ENCODE measurements around the gene DOC2B. TPM values are rescaled to one million over a fixed set of nuclear protein-coding genes. Genes with fewer than 3 reads are reported as not detected.
"Not testable (repeated sequence)": the region's sequence is repeated elsewhere in the genome, so short reads cannot be mapped to it uniquely, and the experiment has no call there.

Gene DOC2B
- total RNA-seq, 1 experiment from 2014 or later: 2.7 TPM

DNA sequence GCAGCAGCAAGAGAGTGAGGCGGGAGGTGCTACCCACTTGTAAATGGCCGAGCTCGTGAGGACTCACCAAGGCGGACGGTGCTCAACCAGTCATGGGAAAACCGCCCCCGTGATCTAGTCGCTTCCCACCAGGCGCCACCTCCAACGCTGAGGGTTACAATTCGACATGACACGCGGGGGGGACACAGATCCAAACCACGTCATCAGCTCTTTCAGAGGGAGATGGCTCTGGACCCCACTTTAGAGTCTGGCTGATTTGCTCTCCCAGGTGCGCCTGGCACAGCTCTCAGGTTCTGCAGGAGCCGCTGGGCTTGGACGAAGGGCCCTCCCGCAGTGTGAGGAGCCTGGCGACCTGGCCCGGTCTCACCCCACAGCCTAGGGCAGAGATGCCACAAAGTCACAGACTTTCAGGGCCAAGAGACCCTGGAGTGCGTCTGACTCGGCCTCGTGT lies 21.1 kb upstream of the DOC2B start:
- TF ChIP-seq FOXK1 (CRISPR knock-in tag; IDR thresholded peaks at IDR 0.05): no peak
- TF ChIP-seq NR2C2 (CRISPR knock-in tag; IDR thresholded peaks at IDR 0.05): no peak
- TF ChIP-seq, protein P1, sequence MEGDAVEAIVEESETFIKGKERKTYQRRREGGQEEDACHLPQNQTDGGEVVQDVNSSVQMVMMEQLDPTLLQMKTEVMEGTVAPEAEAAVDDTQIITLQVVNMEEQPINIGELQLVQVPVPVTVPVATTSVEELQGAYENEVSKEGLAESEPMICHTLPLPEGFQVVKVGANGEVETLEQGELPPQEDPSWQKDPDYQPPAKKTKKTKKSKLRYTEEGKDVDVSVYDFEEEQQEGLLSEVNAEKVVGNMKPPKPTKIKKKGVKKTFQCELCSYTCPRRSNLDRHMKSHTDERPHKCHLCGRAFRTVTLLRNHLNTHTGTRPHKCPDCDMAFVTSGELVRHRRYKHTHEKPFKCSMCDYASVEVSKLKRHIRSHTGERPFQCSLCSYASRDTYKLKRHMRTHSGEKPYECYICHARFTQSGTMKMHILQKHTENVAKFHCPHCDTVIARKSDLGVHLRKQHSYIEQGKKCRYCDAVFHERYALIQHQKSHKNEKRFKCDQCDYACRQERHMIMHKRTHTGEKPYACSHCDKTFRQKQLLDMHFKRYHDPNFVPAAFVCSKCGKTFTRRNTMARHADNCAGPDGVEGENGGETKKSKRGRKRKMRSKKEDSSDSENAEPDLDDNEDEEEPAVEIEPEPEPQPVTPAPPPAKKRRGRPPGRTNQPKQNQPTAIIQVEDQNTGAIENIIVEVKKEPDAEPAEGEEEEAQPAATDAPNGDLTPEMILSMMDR (IDR thresholded peaks at IDR 0.05): no peak
- TF ChIP-seq, protein P2, sequence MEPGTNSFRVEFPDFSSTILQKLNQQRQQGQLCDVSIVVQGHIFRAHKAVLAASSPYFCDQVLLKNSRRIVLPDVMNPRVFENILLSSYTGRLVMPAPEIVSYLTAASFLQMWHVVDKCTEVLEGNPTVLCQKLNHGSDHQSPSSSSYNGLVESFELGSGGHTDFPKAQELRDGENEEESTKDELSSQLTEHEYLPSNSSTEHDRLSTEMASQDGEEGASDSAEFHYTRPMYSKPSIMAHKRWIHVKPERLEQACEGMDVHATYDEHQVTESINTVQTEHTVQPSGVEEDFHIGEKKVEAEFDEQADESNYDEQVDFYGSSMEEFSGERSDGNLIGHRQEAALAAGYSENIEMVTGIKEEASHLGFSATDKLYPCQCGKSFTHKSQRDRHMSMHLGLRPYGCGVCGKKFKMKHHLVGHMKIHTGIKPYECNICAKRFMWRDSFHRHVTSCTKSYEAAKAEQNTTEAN (CRISPR knock-in tag; IDR thresholded peaks at IDR 0.05): no peak
- no peak for TF ChIP-seq GRHL2 (CRISPR knock-in tag; IDR thresholded peaks at IDR 0.05; ENCODE audit: insufficient replicate concordance, severe bottlenecking)
- no peak for TF ChIP-seq CREM (CRISPR knock-in tag; IDR thresholded peaks at IDR 0.05)
- no peak for TF ChIP-seq NFE2L1 (CRISPR knock-in tag; IDR thresholded peaks at IDR 0.05)
- TF ChIP-seq PRRX2 (CRISPR knock-in tag; IDR thresholded peaks at IDR 0.05): no peak
- TF ChIP-seq, protein P3, sequence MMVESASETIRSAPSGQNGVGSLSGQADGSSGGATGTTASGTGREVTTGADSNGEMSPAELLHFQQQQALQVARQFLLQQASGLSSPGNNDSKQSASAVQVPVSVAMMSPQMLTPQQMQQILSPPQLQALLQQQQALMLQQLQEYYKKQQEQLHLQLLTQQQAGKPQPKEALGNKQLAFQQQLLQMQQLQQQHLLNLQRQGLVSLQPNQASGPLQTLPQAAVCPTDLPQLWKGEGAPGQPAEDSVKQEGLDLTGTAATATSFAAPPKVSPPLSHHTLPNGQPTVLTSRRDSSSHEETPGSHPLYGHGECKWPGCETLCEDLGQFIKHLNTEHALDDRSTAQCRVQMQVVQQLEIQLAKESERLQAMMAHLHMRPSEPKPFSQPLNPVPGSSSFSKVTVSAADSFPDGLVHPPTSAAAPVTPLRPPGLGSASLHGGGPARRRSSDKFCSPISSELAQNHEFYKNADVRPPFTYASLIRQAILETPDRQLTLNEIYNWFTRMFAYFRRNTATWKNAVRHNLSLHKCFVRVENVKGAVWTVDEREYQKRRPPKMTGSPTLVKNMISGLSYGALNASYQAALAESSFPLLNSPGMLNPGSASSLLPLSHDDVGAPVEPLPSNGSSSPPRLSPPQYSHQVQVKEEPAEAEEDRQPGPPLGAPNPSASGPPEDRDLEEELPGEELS (CRISPR knock-in tag; IDR thresholded peaks at IDR 0.05): no peak
- TF ChIP-seq, protein P4, sequence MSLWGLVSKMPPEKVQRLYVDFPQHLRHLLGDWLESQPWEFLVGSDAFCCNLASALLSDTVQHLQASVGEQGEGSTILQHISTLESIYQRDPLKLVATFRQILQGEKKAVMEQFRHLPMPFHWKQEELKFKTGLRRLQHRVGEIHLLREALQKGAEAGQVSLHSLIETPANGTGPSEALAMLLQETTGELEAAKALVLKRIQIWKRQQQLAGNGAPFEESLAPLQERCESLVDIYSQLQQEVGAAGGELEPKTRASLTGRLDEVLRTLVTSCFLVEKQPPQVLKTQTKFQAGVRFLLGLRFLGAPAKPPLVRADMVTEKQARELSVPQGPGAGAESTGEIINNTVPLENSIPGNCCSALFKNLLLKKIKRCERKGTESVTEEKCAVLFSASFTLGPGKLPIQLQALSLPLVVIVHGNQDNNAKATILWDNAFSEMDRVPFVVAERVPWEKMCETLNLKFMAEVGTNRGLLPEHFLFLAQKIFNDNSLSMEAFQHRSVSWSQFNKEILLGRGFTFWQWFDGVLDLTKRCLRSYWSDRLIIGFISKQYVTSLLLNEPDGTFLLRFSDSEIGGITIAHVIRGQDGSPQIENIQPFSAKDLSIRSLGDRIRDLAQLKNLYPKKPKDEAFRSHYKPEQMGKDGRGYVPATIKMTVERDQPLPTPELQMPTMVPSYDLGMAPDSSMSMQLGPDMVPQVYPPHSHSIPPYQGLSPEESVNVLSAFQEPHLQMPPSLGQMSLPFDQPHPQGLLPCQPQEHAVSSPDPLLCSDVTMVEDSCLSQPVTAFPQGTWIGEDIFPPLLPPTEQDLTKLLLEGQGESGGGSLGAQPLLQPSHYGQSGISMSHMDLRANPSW (CRISPR knock-in tag; conservative IDR thresholded peaks at IDR 0.05; ENCODE audit: low read depth): no peak
- TF ChIP-seq ARID4B (CRISPR knock-in tag; IDR thresholded peaks at IDR 0.05; ENCODE audit: borderline replicate concordance): no peak
- no peak for TF ChIP-seq MXD4 (CRISPR knock-in tag; IDR thresholded peaks at IDR 0.05; ENCODE audit: borderline replicate concordance)
- no peak for TF ChIP-seq ZNF317 (CRISPR knock-in tag; IDR thresholded peaks at IDR 0.05; ENCODE audit: borderline replicate concordance, low read depth)
- TF ChIP-seq, protein P5, sequence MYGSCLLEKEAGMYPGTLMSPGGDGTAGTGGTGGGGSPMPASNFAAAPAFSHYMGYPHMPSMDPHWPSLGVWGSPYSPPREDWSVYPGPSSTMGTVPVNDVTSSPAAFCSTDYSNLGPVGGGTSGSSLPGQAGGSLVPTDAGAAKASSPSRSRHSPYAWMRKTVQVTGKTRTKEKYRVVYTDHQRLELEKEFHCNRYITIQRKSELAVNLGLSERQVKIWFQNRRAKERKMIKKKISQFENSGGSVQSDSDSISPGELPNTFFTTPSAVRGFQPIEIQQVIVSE (CRISPR knock-in tag; IDR thresholded peaks at IDR 0.05; ENCODE audit: borderline replicate concordance): no peak
- no peak for TF ChIP-seq NFATC4 (CRISPR knock-in tag; IDR thresholded peaks at IDR 0.05)
- TF ChIP-seq FOXJ3 (CRISPR knock-in tag; IDR thresholded peaks at IDR 0.05; ENCODE audit: borderline replicate concordance): no peak
- TF ChIP-seq, protein P6, sequence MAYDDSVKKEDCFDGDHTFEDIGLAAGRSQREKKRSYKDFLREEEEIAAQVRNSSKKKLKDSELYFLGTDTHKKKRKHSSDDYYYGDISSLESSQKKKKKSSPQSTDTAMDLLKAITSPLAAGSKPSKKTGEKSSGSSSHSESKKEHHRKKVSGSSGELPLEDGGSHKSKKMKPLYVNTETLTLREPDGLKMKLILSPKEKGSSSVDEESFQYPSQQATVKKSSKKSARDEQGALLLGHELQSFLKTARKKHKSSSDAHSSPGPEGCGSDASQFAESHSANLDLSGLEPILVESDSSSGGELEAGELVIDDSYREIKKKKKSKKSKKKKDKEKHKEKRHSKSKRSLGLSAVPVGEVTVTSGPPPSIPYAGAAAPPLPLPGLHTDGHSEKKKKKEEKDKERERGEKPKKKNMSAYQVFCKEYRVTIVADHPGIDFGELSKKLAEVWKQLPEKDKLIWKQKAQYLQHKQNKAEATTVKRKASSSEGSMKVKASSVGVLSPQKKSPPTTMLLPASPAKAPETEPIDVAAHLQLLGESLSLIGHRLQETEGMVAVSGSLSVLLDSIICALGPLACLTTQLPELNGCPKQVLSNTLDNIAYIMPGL (CRISPR knock-in tag; IDR thresholded peaks at IDR 0.05): no peak
- TF ChIP-seq, protein P7, sequence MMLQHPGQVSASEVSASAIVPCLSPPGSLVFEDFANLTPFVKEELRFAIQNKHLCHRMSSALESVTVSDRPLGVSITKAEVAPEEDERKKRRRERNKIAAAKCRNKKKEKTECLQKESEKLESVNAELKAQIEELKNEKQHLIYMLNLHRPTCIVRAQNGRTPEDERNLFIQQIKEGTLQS (CRISPR knock-in tag; conservative IDR thresholded peaks at IDR 0.05): no peak
- peaks cover 10% of the 10 kb centered on the region for H3K27me3 Mint-ChIP-seq (ENCODE audit: low read depth)
- CTCF ChIA-PET: no interaction called here
- H3K4me3 Mint-ChIP-seq: no peak overlapping the region
- DNase-seq (ENCODE audit: low spot score): peak; percentile 9
- no peak overlapping the region for H3K27ac Mint-ChIP-seq
- H3K36me3 Mint-ChIP-seq: peaks cover 8% of the 10 kb centered on the region
- ATAC-seq: no peak
- peaks cover 26% of the 10 kb centered on the region for H3K4me1 Mint-ChIP-seq
- peaks cover 9% of the 10 kb centered on the region for H3K9me3 Mint-ChIP-seq
- POLR2A ChIA-PET: no interaction called here

GRCh38 chr17:201736-202135 lies 20.3 kb upstream of the DOC2B start:
- ATAC-seq: not testable (repeated sequence)

More at GRCh38 chr17:201736-202135, 20.3 kb upstream of the DOC2B start:
- H3K4me1 Mint-ChIP-seq: peaks cover 26% of the 10 kb centered on the region
- H3K9me3 Mint-ChIP-seq; H3K4me3 Mint-ChIP-seq; H3K27ac Mint-ChIP-seq; CTCF ChIA-PET; H3K36me3 Mint-ChIP-seq; POLR2A ChIA-PET; H3K27me3 Mint-ChIP-seq (ENCODE audit: low read depth): not testable (repeated sequence)
- DNase-seq (ENCODE audit: low spot score): peak; percentile 4
